GM12878 (cell line): ENCODE measurements around the gene NADSYN1. TPM values are rescaled to one million over a fixed set of nuclear protein-coding genes. Genes with fewer than 3 reads are reported as not detected.

Experiments used
- BACH1 ChIP-seq: fragments of 450-650 bp; IDR thresholded peaks from 2 replicates; pipeline ENCODE4 v1.6.1; 2017; ENCODE audit warnings: mild to moderate bottlenecking, borderline replicate concordance
- CEBPB ChIP-seq, 2 experiments: fragments of 150-350 bp in 1 of 2; IDR thresholded peaks; 2 replicates each; pipeline ENCODE4 v1.6.1; 2012 to 2014; ENCODE audit warnings: low read depth in 2 of 2, low read length in 2 of 2, borderline replicate concordance in 1 of 2, inconsistent platforms in 1 of 2
- E2F4 ChIP-seq: IDR thresholded peaks from 2 replicates; pipeline ENCODE4 v1.6.1; 2012; ENCODE audit warnings: low read depth, low read length, improper control_type of control experiment
- E4F1 ChIP-seq: fragments of 450-650 bp; IDR thresholded peaks from 2 replicates; pipeline ENCODE4 v1.6.1; 2018; ENCODE audit warnings: borderline replicate concordance, mild to moderate bottlenecking; ENCODE audit not compliant: partially characterized antibody
- EGR1 ChIP-seq, 2 experiments: IDR thresholded peaks; 1 replicate in 1 of 2; 2 replicates in 1 of 2; pipeline ENCODE4 v1.6.1; 2011 to 2012; ENCODE audit warnings: low read depth in 2 of 2, low read length in 2 of 2, borderline replicate concordance in 1 of 2, mild to moderate bottlenecking in 1 of 2, moderate library complexity in 1 of 2
- IRF4 ChIP-seq: IDR thresholded peaks from 2 replicates; pipeline ENCODE4 v1.6.1; 2011; ENCODE audit warnings: low read depth, low read length
- KDM1A ChIP-seq: fragments of 200-600 bp; sonication (generic); IDR thresholded peaks from 2 replicates; pipeline ENCODE4 v1.6.1; 2016; ENCODE audit warnings: borderline replicate concordance
- MTA2 ChIP-seq: fragments of 450-650 bp; IDR thresholded peaks from 2 replicates; pipeline ENCODE4 v1.6.1; 2016; ENCODE audit warnings: low read depth, mild to moderate bottlenecking, moderate library complexity
- MYC ChIP-seq: IDR thresholded peaks from 2 replicates; pipeline ENCODE4 v1.6.1; 2011; ENCODE audit warnings: mild to moderate bottlenecking, low read length, moderate library complexity, inconsistent platforms; ENCODE audit not compliant: insufficient read depth, insufficient replicate concordance, insufficient read length, severe bottlenecking
- NBN ChIP-seq: fragments of 450-650 bp; IDR thresholded peaks from 2 replicates; pipeline ENCODE4 v1.6.1; 2016
- NFYA ChIP-seq: IDR thresholded peaks from 2 replicates; pipeline ENCODE4 v1.6.1; 2011; ENCODE audit warnings: low read depth, mild to moderate bottlenecking, low read length, improper control_type of control experiment, borderline replicate concordance
- PML ChIP-seq: IDR thresholded peaks from 2 replicates; pipeline ENCODE4 v1.6.1; 2012; ENCODE audit warnings: low read length, inconsistent platforms
- RAD51 ChIP-seq: fragments of 450-650 bp; IDR thresholded peaks from 2 replicates; pipeline ENCODE4 v1.6.1; 2016; ENCODE audit warnings: moderate library complexity, mild to moderate bottlenecking, inconsistent platforms
- RBBP5 ChIP-seq: fragments of 200-600 bp; sonication (generic); conservative IDR thresholded peaks from 2 replicates; pipeline ENCODE4 v1.6.1; 2016
- RELB ChIP-seq: fragments of 450-650 bp; IDR thresholded peaks from 2 replicates; pipeline ENCODE4 v1.6.1; 2017; ENCODE audit warnings: low read depth, mild to moderate bottlenecking, moderate library complexity
- SIX5 ChIP-seq: IDR thresholded peaks from 2 replicates; pipeline ENCODE4 v1.6.1; 2011; ENCODE audit warnings: mild to moderate bottlenecking, low read depth, low read length, moderate library complexity; ENCODE audit not compliant: severe bottlenecking
- SMC3 ChIP-seq: IDR thresholded peaks from 2 replicates; pipeline ENCODE4 v1.6.1; 2011; ENCODE audit warnings: low read length, improper control_type of control experiment, borderline replicate concordance
- USF2 ChIP-seq: IDR thresholded peaks from 2 replicates; pipeline ENCODE4 v1.6.1; 2011; ENCODE audit warnings: low read depth, low read length, improper control_type of control experiment, borderline replicate concordance
- WRNIP1 ChIP-seq: IDR thresholded peaks from 2 replicates; pipeline ENCODE4 v1.6.1; 2011; ENCODE audit warnings: low read depth, low read length, improper control_type of control experiment, borderline replicate concordance
- YBX1 ChIP-seq: fragments of 450-650 bp; IDR thresholded peaks from 2 replicates; pipeline ENCODE4 v1.6.1; 2016; ENCODE audit warnings: antibody characterized with exemption
- ZNF687 ChIP-seq: fragments of 450-650 bp; IDR thresholded peaks from 2 replicates; pipeline ENCODE4 v1.6.1; 2017; ENCODE audit warnings: mild to moderate bottlenecking, moderate library complexity
- polyA plus RNA-seq, 11 experiments: library from polyadenylated mRNA; depleted of rRNA in 4 of 11; unstranded in 6 of 11; stranded (reverse) in 5 of 11; fragments of >200 nt; fragmentation: Nextera tagmentation in 4 of 11; fragmentation: Illumina TruSeq in 1 of 11; extraction: Ambion mirVana in 4 of 11; extraction: Trizol in 1 of 11; gene quantifications; 1 replicate in 1 of 11; 2 replicates in 10 of 11; pipeline versions ENCODE4 v1.2.1 to v1.2.3, GENCODE V29; 2011 to 2016; ENCODE audit warnings: inconsistent platforms in 2 of 11, missing spikeins in 2 of 11, low read depth in 1 of 11
- total RNA-seq, 4 experiments: library from RNA; depleted of rRNA in 3 of 4; stranded (reverse); fragments of >200 nt in 3 of 4; fragmentation: Illumina TruSeq in 1 of 4; extraction: Trizol in 1 of 4; gene quantifications; 2 replicates each; pipeline versions ENCODE4 v1.2.1 to v1.2.3, GENCODE V29; 2013 to 2021

NADSYN1 gene
- total and polyA plus RNA-seq, 10 of the 15 experiments (the other 5 are each of a cell fraction or from before 2014, with no cell fraction given) = 12.2 to 90.2 (median 69.5) TPM

GRCh38 chr11:71418643-71419042 lies 34.4 kb upstream of the NADSYN1 start (continued):
- TF ChIP-seq ZNF687 = no peak
- no peak for TF ChIP-seq NFYA
- TF ChIP-seq E2F4 = no peak
- no peak for TF ChIP-seq WRNIP1
- TF ChIP-seq RBBP5 = no peak
- TF ChIP-seq SMC3 = no peak
- TF ChIP-seq NBN = no peak
- no peak for TF ChIP-seq KDM1A
- no peak for TF ChIP-seq IRF4
- TF ChIP-seq RAD51 = no peak
- TF ChIP-seq RELB = 0 out of 2 replicates have a peak, but pooled peaks have one; percentile 19
- no peak for TF ChIP-seq PML
- TF ChIP-seq CEBPB (IDR thresholded peaks at IDR 0.05; ENCODE audit: borderline replicate concordance in 1 of 2, low read depth in 2 of 2, low read length in 2 of 2) = no peak
- TF ChIP-seq SIX5 = no peak
- TF ChIP-seq USF2 = no peak
- TF ChIP-seq MTA2 = peak; percentile 40; the same call in 1 of the 2 replicates
- no peak; a peak in 1 of 3 replicates for TF ChIP-seq EGR1 (IDR thresholded peaks at IDR 0.05; ENCODE audit: borderline replicate concordance in 1 of 2, low read depth in 2 of 2, low read length in 2 of 2)
- no peak for TF ChIP-seq YBX1
- TF ChIP-seq E4F1 = no peak
- no peak for TF ChIP-seq MYC
- TF ChIP-seq BACH1 = no peak
